ENCODE measurements around the gene MTCH1.
"Not testable (repeated sequence)": the region's sequence is repeated elsewhere in the genome, so short reads cannot be mapped to it uniquely, and the experiment has no call there.

MTCH1 gene

DNA sequence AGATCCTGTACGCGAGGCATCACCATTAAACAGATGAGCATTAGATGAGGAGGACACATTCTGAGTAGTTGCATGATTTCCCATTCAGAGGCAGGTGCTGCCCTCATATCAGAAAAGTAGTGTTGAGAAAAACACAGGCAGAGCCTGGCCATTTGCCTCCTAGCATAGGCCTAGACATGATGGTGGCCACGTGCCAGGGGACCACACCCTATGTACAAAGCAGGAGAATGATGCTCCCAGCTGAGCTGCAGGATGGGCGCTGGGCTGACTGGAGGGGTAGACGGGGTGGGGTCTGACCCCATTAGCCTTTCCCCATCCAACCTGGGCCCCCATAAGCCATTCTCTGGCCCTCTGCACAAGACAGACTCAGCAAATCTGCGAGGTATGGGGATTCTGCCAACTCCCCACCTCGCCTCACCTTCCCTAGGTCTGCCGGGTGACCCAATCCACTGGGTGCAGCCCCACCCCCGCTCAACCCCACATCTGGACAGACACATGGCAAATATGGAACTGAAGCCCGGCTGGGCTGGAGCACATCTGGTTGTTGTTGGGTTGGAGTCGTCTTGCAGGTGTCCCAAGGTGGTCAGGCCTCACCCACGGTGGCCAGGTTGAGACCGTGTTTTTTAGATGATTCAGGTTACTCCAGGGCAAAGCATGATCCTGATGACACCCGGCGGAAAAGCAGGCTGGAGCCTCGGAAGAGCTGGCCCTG lies 17.6 kb downstream of the MTCH1 start:
- no peak for DNase-seq

DNA sequence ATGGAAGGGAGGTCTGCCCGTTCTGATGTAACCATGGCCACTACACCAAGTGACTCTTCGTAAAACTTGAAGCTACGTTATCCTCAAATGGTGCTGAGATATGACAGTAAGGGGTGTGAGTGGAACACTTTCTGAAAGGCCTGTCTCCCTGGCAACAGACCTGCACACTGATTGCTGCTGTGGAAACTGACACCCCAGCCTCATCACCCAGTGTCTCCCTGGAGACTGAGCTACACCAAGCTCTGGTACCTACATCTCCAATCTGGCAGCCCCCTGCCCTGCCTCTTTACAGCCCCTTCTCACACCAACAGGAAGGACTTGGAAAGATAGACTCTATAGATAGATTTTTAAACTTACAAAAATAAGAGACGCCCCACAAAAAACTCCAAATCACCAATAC lies 18.2 kb downstream of the MTCH1 start:
- DNase-seq, result no peak

DNA sequence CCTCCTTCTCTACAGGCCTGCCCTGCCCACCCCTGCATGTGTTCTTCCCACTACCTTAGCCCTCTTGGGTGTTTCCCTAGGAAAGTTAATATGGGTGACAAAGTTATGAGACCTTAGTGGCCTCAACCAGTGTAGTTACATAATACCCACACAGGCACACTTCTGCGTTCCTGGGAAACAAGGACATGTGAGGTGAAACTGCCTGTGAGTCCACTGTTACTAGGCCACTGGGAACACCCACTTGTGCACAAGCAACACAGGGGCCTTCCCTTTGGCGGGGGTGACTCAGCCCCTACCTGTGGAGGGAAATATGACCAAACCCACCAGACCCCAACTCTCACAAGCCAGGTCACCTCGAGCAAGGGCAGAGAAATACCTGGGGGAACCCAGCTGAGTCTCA lies 18.7 kb downstream of the MTCH1 start:
- DNase-seq, result no peak

DNA sequence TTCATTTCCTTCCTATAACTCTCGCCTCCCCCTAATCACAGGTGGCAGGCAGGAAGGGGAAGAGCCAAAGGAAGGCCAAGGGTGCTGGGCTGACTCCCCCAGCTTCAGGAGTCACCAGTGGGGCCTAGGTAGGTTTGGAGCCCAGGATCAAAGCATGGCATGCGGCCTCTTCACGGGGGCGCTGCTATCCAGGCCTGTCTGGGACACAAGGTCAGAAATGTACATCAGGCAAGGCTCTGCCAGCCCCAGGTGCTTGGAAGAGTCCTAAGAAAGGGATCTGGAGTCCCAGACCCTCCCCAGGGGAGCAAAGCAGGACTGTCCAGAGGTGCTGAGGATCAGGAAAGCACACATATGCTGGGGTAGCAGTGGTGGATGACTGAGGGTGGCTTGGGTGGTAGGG lies 21.1 kb downstream of the MTCH1 start:
- DNase-seq, result no peak

DNA sequence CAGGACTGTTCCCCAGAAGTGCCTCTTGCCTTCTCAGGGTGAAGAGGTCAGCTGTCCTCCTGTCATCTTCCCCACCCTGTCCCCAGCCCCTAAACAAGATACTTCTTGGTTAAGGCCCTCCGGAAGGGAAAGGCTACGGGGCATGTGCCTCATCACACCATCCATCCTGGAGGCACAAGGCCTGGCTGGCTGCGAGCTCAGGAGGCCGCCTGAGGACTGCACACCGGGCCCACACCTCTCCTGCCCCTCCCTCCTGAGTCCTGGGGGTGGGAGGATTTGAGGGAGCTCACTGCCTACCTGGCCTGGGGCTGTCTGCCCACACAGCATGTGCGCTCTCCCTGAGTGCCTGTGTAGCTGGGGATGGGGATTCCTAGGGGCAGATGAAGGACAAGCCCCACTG lies 21.6 kb downstream of the MTCH1 start:
- no peak for DNase-seq

DNA sequence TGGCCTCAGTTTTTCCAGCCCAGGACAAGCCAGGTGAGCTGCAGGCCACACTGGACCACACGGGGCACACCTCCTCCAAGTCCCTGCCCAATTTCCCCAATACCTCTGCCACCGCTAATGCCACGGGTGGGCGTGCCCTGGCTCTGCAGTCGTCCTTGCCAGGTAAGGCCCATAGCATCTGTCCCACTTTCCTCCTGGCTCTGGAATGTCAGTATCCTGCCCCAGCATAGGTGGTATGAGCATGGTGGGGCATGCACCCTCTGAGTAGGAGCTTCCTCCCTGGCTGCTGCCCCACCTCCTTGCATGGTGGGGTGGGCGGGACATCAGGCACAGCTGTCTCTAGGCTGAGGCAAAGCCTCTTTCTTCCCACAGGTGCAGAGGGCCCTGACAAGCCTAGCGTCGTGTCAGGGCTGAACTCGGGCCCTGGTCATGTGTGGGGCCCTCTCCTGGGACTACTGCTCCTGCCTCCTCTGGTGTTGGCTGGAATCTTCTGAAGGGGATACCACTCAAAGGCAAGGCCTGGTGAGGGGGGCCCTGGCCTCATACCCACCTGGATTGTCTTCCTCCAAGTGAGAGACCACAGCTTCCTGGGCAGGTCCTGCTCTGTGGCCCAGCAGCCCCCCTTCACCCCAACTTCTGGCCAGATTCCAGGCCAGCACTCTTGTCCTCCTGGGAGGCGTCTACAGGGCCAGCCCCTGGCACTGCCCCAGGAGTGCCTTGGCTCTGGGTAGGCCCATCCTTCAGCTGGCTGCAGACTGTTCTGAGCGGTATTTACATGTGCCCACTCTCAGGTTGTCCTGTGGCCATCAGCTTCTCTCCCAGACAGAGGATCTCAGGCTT lies 22.3 kb downstream of the MTCH1 start:
- DNase-seq, result no peak

DNA sequence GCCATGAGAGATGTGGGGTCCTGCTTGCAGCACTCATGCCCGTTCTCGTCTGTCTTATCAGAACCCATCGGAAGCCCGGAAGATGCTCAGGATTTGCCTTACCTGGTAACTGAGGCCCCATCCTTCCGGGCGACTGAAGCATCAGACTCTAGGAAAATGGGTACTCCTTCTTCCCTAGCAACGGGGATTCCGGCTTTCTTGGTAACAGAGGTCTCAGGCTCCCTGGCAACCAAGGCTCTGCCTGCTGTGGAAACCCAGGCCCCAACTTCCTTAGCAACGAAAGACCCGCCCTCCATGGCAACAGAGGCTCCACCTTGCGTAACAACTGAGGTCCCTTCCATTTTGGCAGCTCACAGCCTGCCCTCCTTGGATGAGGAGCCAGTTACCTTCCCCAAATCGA lies 23.1 kb downstream of the MTCH1 start:
- peak; percentile 84 for DNase-seq

DNA sequence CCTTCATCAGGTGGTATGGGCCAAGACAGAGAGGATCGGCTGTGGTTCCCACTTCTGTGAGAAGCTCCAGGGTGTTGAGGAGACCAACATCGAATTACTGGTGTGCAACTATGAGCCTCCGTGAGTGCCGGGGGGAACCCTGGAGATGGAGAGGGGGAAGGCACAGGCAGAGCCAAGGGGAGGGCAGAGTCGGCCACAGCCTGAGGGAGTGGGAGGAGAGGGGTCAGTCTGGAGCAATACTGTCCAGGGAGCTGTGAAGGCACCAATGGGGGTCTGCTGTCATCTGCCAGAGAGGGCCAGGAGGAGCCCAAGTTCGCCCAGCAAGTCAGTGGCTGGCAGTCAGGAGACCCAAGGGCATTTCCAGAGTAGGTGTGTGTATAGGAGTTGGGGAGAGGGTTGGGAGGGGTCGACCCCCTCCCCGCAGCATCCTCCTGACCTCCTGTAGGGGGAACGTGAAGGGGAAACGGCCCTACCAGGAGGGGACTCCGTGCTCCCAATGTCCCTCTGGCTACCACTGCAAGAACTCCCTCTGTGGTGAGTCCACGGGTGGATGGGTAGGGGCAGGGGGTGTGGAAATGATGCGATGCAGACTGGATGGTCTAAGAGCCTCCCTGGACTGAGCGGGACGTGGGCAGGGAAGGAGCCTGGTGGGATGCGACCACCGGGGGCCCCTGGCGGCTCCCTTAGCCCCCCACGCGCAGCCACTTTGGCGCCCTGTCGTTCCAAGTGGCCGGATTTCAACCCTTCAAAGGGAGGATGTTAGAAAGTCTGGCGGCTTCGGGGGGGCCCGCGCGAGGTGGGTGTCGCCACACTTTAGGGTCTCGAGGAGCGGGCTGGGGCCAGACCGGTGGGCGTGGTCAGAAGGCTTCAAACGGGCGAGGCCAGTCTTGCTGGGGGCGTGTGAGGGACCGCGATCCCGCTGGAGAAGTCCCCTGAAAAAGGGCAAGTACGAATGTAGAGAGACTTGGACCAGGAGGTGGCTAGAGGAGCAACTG lies 24.3 kb downstream of the MTCH1 start:
- no peak for DNase-seq

DNA sequence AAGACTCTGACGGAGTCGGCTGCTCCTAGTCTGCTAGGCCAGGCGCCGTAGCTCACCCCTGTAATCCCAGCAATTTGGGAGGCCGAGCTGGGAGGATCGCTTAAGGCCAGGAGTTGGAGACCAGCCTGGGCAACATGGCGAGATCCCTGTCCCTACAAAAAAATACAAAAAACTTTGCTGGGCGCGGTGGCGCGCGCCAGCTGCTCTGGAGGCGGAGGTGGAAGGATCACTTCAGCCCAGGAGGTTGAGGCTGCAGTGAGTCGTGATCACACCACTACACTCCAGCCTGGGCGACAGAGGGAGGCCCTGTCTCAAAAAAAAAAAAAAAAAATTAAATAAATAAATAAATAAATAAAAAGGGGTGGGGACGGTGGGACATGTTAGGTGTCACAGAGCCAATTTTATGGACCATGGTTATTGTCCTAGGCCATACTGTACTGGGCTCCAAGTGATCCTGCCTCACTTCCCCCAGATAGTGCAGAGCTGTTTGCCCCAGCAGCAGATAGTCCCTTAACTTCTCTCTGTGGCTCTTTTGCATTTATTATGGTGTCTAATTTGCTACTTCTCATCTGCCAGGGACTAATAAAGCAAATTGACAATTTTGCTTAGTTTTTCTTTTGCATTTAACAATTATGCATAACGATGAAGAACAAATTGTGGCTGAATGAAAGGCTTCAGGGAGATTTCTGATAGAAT lies 26.3 kb downstream of the MTCH1 start:
- no peak for DNase-seq

DNA sequence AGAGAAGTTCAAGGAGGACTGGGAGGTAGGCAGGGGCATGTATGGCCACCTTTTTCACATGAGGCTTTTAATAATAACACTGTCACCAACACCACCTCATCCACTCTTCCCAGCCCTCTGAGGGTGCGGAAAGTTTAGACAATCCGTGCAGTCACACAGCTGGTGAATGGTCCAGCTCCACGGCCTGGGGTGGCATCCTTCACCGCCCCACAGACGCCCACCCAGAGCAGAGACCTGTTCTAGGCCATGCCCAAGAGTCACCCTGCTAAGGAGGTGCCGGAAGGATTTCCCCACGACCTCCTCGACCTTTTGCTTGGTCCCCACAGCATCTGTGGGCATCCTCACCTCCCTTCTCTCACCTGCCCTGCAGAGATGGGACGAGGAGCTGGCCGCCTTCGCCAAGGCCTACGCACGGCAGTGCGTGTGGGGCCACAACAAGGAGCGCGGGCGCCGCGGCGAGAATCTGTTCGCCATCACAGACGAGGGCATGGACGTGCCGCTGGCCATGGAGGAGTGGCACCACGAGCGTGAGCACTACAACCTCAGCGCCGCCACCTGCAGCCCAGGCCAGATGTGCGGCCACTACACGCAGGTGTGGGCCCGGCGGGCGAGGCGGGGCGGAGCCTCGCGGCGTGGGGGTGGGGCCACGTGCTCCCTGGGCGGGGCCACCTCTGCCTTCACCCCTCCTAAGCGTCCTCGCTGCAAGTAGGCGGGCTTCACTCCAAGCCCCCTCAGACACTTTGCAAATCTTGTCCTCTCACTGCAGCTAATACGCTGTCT lies 27.0 kb downstream of the MTCH1 start:
- no peak for DNase-seq

DNA sequence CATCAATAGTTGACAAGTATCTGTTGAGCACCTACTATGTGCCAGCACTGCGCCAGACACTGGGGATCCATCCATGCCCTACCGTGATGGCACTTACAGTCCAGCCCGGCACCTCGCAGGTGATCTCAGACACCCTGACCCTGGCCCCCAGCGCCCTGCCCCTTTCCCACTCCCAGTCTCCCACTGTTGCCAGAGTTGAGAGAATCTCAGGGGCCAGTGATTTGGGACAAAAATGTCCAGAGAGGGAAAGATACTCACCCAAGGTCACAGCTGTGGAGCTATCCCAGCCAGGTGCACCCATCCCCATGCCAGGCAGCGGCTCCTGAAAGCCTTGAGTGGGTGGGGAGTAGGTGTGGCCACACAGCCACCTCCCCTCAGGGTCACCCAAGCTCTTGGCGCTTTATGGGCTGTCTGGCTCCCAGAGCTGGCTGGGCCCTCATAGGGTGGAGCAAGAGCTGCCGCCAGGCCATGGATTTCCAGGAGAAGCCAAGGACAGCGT lies 28.2 kb downstream of the MTCH1 start:
- DNase-seq, result no peak

DNA sequence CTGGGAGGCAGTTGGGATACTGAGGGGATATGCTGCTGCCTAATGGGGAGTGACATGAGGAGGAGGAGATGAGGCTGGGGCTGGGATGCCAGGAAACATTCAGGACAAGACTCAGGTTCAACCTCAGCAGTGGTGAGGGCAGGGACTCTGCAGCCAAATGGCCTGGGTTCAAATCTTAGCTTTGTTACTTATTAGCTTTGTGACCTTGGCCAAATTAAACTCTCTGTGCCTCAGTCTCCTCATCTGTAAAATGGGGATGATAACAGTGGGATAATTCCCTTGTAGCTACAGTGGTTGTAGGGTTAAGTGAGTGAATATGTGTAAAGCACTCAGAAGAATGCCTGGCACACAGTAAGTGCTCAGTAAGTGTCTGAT lies 29.6 kb downstream of the MTCH1 start:
- DNase-seq, result no peak

DNA sequence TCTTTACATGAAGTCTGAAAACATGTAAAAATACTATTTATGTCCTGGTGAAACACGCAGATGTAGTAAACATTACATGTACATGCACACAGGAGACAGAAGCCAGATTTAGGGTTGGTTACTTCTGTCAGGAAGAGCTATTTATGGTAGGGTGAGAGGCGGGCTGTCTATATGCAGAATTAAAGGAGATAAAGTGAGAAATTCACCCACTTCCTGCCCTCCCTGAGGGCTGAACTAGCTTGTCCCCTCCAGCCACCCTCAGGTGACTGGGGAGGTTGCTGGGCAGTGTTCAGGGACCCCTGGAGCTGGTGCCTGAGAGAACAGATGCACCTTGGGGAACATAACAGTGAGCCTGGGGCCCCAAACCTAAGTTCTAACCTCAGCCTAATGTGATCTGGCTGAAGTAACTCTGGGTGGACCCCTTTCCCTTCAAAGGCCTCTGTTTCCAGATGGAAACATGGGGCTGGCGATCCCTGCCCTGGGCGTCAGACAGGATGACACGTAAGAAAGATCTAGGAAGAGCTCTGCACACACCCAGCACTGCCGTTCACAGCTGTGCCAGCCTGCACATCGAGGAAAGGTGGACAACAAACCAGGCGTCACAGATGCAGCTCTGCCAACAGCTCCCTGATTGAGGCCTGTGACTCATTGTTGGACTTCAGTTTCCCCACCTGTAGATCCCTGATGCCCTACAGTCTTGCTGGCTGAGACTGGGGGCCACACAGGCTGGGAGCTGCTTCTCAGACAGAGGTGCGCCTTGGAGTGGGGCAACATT lies 30.1 kb downstream of the MTCH1 start:
- peak; percentile 57 for DNase-seq

DNA sequence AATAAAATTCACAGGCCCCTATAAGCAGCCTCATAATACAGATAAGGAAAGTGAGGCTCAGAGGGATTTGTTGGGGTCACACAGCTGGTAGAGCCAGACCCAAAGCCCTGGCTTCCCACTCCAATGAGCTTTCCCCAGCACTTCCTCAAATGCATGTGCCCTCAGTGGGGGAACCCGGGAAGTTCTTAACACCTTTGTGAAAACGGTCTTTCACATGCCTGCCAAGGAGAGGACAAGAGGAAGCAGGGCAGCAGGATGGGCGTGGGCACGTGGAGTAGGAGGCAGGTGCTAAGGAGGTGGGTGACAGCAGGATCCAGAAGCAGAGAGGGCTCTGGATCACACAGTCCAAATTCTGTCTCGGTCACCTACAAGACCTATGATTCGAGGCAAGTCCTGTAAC lies 30.9 kb downstream of the MTCH1 start:
- DNase-seq, result peak; percentile 56

DNA sequence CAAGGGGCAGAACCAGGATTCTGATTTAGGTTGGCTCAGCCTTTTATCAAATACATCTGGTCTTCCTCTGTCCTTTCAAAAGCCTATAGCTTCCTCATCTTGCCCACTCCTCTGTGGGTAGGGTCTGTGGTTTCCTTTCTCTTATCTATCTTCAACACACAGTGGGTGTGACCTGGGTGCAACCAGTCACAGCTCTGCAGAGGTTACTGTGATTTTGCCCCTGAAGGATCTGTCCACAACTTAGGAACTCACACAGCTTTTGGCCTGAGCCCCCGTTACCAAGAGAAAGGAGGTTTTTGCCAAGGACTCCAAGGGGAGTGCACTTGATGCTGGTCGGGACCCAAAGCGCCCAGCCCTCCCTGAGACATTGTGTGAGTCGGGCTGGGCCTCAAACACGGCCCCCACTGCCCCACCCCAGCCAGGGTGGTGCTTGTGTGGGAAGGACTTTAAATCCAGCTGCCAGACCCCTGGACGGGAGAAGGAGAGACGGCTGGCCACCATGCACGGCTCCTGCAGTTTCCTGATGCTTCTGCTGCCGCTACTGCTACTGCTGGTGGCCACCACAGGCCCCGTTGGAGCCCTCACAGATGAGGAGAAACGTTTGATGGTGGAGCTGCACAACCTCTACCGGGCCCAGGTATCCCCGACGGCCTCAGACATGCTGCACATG lies 31.6 kb downstream of the MTCH1 start, which contains the start of gene PI16:
Gene PI16, plus strand, starts transcription at position 477 of the 670 bp plus-strand sequence. Its CDS starts 23 bp downstream, at position 500.
- DNase-seq, result peak; percentile 55

DNA sequence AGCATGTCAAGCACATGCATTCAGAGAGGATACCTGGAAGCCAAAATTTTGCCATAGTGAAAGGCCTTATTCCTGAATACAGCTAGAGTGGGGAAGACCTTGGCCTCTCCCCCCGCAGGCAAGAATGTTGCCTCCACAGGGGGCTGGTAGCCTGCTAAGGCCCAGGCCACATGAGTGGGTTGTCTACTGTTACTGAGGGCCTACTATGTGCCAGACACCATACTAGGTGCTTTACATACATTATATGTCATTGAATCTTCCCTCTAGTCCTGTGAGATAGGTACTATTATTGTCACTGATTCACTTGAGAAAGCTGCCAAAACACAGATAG lies 32.1 kb downstream of the MTCH1 start:
- DNase-seq, result no peak

DNA sequence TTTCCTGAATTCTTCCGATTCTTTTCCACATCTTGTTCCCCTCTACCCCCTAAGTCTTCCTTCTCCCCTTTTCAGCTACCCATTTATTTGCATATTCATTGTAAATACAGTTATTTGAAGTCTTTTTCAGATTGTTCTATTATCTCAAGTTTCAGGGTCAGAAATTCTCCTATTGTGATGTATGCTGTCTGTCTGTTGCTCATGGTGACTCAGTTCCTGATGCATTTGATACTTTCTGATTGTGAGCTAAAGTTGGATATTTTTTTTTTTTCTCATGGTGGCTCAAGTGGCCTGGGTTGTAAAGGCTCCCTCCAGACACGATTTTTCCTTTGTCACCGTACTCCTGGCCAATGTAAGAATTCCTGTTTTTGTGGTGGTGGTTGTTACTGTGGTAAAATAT lies 36.4 kb downstream of the MTCH1 start:
- DNase-seq, result no peak

DNA sequence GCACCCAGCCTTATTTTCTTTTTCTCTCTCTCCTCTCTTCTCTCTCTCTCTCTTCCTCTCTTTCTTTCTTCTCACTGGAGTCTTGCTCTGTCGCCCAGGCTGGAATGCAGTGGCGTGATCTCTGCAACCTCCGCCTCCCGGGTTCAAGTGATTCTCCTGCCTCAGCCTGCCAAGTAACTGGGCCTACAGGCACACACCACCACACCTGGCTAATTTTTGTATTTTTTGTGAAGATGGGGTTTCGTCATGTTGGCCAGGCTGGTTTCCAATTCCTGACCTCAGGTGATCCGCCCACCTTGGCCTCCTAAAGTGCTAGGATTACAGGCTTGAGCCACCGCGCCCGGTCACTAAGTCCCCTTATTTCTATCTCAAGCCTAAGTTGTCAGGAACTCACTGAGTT lies 36.9 kb downstream of the MTCH1 start:
- DNase-seq, result not testable (repeated sequence)

DNA sequence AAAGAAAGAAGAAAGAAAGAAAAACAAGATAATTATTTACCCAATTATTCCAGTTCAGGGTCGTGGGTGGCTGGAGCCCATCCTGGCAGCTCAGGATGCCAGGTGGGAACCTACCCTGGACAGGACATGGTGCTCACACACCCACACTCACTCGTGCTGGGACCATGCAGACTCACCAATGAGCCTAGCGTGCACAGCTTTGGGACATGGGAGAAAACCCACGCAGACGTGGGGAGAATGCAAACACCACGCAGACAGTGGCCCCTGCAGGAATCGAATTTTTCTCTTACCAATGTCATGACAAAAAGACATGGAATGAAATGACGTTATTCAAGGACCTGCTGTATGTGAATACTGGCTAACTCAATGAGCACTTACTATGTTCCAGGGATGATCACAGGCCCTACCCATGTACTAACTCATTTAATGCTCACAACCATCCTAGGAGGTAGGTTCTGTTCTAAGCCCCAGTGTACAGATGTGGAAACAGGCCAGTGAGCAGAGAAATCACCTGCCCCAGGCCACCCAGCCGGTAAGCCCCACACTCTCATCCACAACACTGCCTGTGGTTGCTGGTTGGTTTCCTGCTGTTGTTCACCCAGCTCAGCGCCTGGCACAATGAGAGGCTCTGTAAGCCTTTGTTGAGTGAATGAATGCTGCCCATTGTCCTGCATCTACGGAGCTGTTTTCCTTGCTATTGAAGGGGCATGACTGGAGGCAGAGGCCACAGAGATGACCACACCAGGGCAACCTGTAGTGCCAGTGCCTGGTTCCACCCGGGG lies 38.2 kb downstream of the MTCH1 start:
- DNase-seq, result no peak
